Posterior cingulate gyrus (tissue), 11 donors: Measurements from ENCODE around the gene PSMB2.
A peak's percentile ranks its signal among the peaks of the same experiment; 100 is the strongest.

Source experiments
- DNase-seq, 10 donors: peaks; one replicate each; pipeline versions ENCODE4 v3.0.0 to v3.0.0-alpha.2; 2020 to 2021; ENCODE audit warnings: mixed read lengths in 3 of 10
- intact Hi-C: fragments of 100-400 bp; cut with DNase I; formaldehyde crosslinking; loops from one replicate; pipeline ENCODE4 v1.15.1; 2023

PSMB2 gene

DNA sequence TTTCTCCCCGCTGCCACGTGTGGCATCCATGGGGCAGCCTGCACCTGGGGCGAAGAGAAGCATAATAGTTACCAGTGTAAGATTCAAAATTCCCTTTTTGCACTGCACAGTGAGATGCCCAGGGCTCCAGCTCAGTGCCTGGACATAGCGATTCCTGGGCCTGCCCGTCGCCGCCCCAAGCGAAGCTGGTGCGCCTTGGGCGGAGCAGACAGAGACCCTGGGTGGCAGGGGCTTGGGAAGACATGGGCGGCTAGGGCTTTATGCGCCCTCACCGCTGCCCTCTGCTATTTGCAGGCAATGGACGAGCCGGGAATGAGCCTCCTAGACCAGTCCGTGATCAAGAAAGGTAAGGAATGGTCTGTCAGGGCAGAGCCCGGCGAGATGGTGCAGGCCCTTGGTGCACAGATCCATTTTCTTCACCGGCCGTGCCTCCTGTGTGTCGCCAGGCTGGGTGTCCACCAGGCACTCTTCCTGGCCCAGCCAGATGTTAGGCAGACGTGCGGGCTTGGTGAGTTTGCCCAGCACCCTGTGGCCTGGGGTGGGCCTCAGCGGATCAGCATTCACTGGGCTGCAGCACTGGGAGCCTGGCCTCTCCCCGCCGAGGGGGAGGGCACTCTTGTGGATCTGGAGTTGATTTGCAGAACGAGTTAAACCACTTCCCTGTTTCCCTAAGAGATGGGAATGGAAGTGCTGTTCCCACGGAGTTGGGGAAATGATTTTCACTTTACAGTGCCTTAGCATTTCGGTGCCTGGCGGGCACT lies 66.5 kb downstream of the PSMB2 start:
- intact Hi-C loops: no loop called here
- DNase-seq: peak in 2 of 10 donors; percentile 72 to 78

DNA sequence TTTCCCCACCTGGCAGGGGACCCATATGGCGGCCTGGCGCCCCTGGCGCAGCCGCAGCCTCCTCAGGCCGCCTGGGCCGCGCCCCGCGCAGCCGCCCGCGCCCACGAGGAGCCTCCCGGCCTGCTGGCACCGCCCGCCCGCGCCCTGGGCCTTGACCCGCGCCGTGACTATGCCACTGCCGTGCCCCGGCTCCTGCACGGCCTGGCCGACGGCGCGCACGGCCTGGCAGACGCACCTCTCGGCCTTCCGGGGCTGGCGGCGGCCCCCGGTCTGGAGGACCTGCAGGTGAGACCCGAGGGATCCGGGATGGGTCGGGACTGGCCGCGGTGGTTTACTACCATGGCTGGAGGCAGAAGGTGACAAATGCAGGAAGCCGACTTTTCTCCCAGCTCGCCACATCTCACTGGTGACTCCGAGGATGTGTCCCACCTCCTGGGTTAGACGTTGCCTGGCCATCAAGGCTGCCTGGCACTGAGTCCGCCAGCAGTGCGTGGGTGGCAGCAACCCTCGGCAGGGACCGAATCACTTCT lies 67.1 kb downstream of the PSMB2 start:
- intact Hi-C loops: no loop called here
- DNase-seq: peak in 2 of 10 donors; percentile 72 to 82

- intact Hi-C loops: no loop called here
- DNase-seq: peak; percentile 52 to 96 (median 74)
Measured at GRCh38 chr1:35573198-35574124, 67.9 kb downstream of the PSMB2 start, which contains the start of gene TFAP2E. TFAP2E (plus strand) TSS chr1:35573314; CDS start chr1:35573578, 264 bp downstream.

DNA sequence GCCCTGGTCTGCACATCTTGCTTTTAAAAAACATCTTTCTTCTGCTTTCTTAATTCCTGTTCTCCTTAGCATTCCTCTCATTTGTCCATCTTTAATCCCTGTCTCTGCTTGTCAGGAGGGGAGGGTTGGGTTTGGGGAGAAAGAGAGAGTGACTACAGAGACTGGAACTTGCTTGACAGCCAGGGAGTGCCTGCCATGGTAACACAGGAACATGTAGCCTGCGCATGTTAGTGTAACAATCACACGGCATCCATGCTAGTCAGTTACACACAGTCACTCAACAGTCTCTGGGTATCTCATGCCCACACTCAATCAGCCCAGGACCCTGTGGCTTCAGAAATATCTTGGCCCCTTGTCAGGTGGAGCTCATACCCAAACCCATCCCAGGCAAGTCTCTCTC lies 69.0 kb downstream of the PSMB2 start:
- no peak for DNase-seq
- intact Hi-C loops: no loop called here

DNA sequence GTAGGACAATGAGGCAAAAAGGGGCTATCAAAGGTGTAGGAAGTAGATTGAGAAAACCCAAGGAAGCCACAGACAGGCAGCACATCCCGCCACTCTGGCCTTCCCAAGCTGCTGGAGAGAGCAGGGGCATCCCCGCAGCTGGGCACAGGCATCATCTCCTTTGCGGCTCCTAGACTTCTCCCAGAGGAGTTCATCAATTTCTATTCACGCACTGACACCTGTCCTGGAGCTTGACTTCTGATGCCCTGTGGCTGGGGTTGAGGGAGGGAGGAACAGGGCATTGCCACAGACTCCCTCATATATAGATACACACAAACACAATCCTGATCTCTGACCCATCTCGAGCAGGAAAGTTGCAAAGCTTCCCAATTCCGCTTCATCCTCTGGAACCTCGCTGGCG lies 70.1 kb downstream of the PSMB2 start:
- peak in 1 of 10 donors; percentile 40 for DNase-seq
- intact Hi-C loops: no loop called here

- DNase-seq: peak in 2 of 10 donors; percentile 48 to 58
- intact Hi-C loops: no loop called here
Measured at GRCh38 chr1:35570589-35571137, 70.7 kb downstream of the PSMB2 start.

DNA sequence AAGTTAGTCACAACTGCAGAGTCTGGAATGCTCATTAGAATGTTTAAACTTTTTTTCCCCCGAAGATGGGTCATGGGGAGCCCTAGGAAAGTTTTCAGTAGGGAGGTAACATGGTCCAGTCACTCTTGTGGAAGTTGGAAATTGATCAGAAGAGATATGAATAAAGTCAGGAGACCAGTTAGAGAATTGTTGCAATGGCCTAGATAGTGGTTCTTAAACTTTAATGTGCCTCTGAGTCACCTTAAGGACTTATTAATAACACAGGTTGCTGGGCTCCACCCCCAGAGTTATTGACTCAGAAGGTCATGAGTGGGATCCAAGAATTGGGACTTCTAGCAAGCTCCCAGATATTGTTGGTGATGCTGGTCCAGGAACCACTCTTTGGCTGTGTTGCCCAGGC lies 71.4 kb downstream of the PSMB2 start:
- intact Hi-C loops: loop anchor here (1.0 to 5.0 kb wide), 2 partner anchors 157 to 202 kb away; no protein-coding TSS in a partner anchor
- peak in 1 of 10 donors; percentile 2 for DNase-seq

GRCh38 chr1:35568975-35569395 lies 72.3 kb downstream of the PSMB2 start:
- intact Hi-C loops: loop anchor here (1.0 to 5.0 kb wide), 2 partner anchors 158 to 203 kb away; no protein-coding TSS in a partner anchor
- DNase-seq: peak in 8 of 10 donors; percentile 57 to 96 (median 80)

- DNase-seq: peak in 1 of 10 donors; percentile 17
Measured at GRCh38 chr1:35567947-35568558, 73.3 kb downstream of the PSMB2 start.

GRCh38 chr1:35565742-35566133 lies 75.6 kb downstream of the PSMB2 start:
- DNase-seq: peak in 1 of 10 donors; percentile 57
- intact Hi-C loops: loop anchor here (5.0 kb wide), 1 partner anchor 207 kb away; no protein-coding TSS in a partner anchor

More at GRCh38 chr1:35567947-35568558, 73.3 kb downstream of the PSMB2 start:
- intact Hi-C loops: loop anchor here (5.0 kb wide), 1 partner anchor 204 kb away; no protein-coding TSS in a partner anchor

GRCh38 chr1:35564884-35565741 lies 76.2 kb downstream of the PSMB2 start:
- intact Hi-C loops: loop anchor here (1.0 to 5.0 kb wide), 2 partner anchors 114 to 207 kb away; no protein-coding TSS in a partner anchor
- DNase-seq: peak in 2 of 10 donors; percentile 70 to 83

DNA sequence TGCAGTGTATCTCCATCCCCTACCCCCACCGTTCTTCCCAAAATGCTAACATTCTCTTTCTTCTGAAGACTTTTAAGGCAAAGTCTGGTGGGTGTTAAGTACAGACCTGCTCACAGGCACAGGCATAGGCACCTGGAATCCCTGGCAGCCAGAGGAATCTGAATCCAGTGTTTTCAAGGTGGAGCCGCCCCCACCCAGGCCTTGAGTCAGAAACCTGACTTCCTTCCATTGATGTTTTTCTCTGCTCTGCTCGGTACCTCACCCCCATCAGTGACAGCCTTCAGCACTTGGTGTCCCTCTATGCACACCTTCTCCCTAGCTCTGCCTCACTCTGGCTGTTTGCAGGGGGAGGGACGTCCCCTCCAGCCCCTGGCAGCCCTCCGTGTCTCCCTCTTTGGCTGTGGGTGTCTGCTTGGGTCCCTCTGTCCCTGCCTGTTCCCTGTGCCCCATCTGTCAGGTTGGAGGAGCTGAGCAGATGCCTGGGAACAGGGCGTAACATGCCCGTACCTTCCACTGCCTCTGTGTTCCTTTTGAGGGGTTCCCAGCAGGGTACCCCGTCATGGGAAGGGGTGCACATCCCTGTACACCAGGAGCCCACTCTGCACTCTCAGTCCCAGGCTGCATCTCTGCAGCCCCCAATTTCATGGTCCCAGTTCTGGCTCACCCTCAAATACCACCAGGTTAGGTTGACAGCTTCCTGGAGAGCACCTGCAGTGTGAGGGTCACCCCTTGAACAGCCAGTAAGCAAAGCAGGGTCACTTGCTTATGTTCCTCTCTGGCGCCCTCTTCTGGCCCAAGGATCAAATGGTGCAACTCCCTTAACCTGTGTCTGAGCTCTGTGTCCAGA lies 77.1 kb downstream of the PSMB2 start:
- DNase-seq: peak in 7 of 10 donors; percentile 73 to 94 (median 77)
- intact Hi-C loops: loop anchor here (1.0 kb wide), 1 partner anchor 113 kb away; no protein-coding TSS in a partner anchor

- intact Hi-C loops: no loop called here
- DNase-seq: peak in 2 of 10 donors; percentile 56 to 71
Measured at GRCh38 chr1:35563166-35563565, 78.2 kb downstream of the PSMB2 start.

GRCh38 chr1:35561972-35562680 lies 79.2 kb downstream of the PSMB2 start:
- peak in 2 of 10 donors; percentile 59 to 62 for DNase-seq
- intact Hi-C loops: no loop called here

- DNase-seq: peak in 2 of 10 donors; percentile 87 to 89
- intact Hi-C loops: no loop called here
Measured at GRCh38 chr1:35561297-35561971, 79.9 kb downstream of the PSMB2 start.
